Transverse colon (tissue), 1 donor: ENCODE data around the gene MARCHF3.

Experiments
- EP300 ChIP-seq: sonication (generic); formaldehyde crosslinking; IDR thresholded peaks from one replicate; pipeline ENCODE4 v1.6.1; 2017; ENCODE audit warnings: antibody characterized with exemption, low read depth
- POLR2A ChIP-seq: fragments of 450-650 bp; IDR thresholded peaks from one replicate; pipeline ENCODE4 v1.6.1; 2016; ENCODE audit warnings: antibody characterized with exemption, mild to moderate bottlenecking, moderate library complexity

GRCh38 chr5:127060470-127060985, 30.2 kb upstream of the MARCHF3 start:
- TF ChIP-seq POLR2A (no peak), EP300 (no peak)
